ENCODE results near the gene RRM2. TPM values are rescaled to one million over a fixed set of nuclear protein-coding genes. Genes with fewer than 3 reads are reported as not detected.

Gene RRM2
- polyA plus RNA-seq, 5 donors: 36.1 to 79.7 (median 56.2) TPM

DNA sequence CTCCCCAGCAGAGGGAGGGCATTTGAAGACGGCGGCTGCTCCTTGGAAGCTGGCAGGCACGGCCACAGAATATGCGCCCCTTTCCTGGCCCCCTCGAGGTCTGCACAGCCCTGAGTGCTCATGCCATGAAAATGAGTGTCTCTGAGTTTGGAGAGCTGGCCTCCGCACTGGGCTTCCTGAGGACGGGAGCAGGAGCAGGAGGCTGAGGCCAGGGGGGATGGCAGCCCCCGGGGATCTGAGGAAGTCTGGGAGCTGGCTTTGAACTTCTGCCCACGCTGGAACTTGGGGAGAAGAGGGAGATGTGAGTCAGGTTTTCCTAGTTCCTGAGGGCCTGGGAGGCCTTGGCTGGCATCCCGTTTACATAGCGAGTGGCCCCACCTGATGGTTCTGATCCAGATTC, 47.0 kb downstream of the RRM2 start:
- DNase-seq: no peak

DNA sequence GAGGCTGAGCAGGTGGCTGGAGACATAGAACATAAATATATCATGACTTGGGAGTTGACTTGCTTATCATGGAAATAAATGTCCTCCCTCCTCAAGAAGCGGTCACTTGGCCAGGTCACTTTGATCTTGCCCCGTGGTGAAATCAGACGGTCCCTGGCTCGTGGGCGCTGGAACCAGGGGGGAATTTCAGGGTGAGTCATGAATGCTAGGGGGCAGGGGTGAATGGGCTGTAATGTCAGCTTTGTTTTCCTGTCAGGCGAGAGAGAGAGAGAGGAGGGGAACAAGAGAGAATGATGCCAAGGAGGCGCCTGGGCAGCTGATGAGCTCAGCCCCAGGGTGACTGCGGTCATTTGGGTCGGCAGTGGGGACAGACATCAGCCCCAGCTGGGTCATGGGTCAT, 47.7 kb downstream of the RRM2 start:
- DNase-seq: no peak

DNA sequence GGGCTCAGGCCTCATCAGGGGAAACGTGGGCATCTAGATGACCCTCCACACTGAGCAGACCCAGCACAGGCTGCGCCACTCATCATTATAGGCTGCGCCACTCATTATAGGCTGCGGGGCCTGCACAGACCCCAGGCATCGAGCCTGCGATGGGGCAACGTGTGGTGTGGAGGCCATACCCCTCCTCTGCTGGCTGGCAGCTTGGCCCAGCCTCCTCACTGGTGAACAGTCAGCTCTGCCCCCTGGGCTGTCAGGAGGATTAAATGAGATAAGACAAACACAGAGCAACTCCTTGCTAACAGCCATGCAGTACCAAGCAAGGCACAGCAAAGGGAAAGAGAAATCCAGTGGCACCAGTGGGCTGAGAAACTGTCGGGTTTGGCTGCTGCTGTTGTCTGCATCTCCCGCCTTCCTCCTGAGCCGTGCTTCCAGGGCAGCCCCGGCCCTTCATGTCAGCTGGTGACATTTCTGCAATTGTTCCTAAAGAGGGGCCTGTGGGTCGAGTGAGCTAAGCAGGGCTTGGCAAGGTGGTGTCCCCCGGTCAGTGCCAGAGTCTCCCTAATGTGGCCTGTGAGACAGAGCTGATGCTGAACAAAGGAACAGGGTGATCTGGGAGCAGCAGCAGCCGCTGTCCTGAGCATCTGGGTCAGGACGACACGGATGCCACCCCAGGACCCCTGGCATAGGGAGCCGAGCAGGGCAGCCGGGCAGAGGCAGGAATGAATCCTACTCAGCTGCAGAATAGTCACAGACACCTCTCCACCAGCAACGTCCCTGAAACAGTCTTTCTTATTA, 48.7 kb downstream of the RRM2 start:
- DNase-seq: no peak

DNA sequence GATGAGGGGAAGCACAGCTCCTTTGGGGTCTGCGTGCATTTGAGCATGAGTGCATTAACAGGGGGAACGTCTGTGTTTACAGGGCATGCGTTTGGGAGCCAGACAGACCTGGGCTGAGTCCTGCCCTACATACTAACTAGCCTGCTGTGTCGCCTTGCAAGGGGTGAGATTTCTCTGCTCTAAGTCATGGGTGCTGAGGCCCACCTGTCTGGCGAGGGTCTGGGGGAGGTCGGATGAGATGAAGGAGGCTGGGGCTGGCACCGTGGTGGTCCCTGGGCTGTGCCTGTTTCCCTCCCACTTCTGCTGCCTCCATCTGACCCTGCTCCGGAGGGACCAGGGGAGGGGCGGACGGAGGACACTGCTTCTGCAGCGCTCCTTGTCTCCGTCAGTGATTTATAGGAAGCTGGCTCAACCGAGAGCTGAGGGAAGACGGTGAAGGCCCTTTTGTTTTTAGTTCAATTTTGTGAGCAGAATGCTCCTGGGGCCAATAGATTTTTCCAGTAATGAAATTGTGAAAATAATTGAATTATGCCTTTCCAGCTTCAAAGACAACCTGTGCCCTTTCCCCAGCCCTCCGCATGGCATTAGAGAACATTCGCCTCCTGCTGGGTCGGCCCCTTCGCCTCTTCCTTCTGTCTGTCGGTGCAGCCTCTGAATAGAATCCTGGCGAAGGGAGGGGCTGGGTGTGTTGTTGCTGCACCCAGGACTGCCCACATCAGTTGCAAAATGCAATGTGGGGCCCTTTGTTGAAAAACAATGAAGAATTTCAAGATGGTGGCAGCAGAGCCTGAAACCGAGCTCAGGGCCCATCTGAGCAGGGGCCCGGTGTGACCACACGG, 49.7 kb downstream of the RRM2 start:
- no peak for DNase-seq

DNA sequence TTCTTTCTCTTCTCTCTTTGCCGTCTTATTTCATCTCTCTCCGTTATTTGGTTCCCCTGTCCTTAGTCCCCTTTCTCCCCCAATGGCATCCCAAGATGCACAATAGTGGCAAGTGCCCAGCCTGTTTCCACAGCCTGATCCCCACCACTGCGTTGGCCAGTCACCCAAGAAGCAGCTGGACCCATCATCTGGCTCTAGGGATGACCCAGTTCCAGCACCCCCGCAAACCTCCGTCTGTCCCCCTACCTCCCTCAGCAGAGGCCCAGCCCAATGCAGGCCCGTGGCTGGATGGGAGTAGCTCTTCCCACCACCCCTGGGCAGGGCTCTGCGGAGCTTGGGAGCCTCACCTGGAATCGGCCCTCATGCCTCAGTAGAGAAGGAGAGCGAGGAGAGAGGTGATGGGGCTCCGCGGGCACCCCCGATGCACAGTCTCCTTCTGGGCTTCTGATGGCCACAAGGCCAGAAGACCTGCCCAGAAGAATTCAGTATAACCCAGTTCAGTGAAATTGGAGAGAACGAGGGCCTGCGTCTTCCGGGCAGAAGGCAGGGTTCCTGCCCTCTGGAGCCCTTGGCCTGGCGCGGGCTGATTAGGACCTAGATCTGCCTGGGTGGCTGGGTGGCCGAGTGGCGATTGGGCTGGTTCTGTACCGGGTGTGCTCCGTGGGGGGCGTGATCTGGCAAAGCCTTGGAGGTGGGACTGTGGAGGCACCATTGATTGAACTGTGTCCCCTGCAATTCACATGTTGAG, 50.9 kb downstream of the RRM2 start:
- DNase-seq: no peak

GRCh38 chr2:10174173-10174572, 51.6 kb downstream of the RRM2 start:
- no peak for DNase-seq

DNA sequence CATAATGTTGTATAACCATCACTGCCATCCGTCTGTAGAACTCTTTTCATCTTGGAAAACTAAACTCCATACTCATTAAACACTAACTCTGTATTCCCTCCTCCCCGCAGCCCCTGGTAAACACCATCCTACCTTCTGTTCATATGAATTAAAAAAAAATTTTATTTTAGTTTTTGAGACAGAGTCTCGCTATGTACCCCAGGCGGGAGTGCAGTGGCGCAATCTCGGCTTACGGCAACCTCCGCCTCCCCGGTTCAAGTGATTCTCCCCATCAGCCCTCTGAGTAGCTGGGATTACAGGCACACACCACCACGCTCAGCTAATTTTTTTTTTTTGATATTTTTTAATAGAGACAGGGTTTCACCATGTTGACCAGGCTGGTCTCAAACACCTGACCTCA, 52.9 kb downstream of the RRM2 start:
- DNase-seq: no peak

- DNase-seq: no peak
Observed at GRCh38 chr2:10178751-10179150, 56.2 kb downstream of the RRM2 start.

DNA sequence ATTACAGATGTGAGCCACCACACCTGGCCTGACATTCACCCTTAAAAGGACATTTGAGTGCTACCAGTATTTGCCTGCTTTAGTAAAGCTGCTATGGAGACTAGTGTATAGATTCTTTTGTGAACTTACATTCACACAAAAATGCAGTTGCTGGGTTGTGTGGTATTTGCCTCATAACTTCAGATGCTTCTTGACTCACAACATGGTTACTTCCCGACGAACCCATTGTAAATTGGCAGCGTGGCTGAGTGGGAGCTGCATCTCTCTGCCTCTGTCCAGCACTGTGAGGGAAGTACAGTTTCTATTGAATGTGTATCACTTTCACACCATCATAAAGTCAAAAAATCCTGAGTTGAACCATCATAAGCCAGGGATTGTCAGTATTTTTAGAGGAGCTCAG, 56.9 kb downstream of the RRM2 start:
- DNase-seq: no peak

DNA sequence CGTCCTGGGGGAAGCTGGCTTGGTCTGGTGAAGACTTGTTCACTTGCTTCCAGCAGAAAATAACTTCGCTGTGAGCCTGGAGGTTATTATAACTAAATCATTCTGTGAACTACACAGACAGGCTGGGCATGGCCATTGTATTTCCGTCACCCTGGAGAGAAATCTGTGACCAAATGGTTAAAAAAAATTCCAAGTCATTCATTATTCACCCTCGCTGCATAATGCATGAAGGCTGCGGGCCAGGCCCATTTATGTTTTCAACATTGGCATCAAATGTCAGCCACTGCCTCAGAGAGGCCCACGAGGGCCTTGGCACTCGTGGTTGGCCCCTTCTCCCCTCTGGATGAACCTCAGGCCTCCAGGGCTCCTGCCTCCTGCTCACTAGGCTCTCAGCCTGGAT, 57.7 kb downstream of the RRM2 start:
- DNase-seq: no peak

Other genes starting within 250 kb of the RRM2 start
- 1 to 10 TPM; 4.0 to 8.1 (median 6.9) TPM for gene GRHL1, start 171.0 kb upstream of the RRM2 start, polyA plus RNA-seq (ENCODE audit: insufficient read depth in 1 of 5, insufficient read length in 5 of 5, low replicate concordance in 1 of 5)
- 10 to 100 TPM; 17.5 to 21.2 (median 18.1) TPM for gene KLF11, start 79.2 kb upstream of the RRM2 start, polyA plus RNA-seq (ENCODE audit: insufficient read depth in 1 of 5, insufficient read length in 5 of 5, low replicate concordance in 1 of 5)
- 10 to 100 TPM; 11.3 to 18.7 (median 14.4) TPM for gene CYS1, start 42.3 kb upstream of the RRM2 start, polyA plus RNA-seq (ENCODE audit: insufficient read depth in 1 of 5, insufficient read length in 5 of 5, low replicate concordance in 1 of 5)
- gene HPCAL1, start 180.2 kb downstream of the RRM2 start, polyA plus RNA-seq (ENCODE audit: insufficient read depth in 1 of 5, insufficient read length in 5 of 5, low replicate concordance in 1 of 5): 10 to 100 TPM; 48.4 to 95.0 (median 72.2) TPM